ENCODE measurements around the gene SLC17A1.

DNA sequence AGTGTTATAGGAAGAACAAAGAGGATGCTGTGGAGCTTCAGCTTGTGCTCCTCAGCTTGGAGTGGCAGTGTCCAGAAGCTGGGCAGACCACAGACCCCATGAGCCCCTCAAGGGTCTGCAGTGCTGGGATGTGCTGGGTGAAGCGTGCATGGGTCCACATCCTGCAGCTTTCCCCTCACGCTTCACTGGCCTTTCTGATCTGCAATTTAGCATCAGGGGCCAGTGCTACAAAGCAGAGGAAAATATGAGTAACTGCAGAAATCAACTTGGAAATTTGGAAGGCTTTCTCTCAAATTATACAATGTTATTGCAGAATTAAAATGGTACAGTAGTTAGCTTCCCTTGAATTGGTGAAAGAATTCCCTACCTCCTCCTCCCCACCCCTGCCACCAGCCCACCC lies 67.2 kb downstream of the SLC17A1 start:
- TF ChIP-seq, protein P1, sequence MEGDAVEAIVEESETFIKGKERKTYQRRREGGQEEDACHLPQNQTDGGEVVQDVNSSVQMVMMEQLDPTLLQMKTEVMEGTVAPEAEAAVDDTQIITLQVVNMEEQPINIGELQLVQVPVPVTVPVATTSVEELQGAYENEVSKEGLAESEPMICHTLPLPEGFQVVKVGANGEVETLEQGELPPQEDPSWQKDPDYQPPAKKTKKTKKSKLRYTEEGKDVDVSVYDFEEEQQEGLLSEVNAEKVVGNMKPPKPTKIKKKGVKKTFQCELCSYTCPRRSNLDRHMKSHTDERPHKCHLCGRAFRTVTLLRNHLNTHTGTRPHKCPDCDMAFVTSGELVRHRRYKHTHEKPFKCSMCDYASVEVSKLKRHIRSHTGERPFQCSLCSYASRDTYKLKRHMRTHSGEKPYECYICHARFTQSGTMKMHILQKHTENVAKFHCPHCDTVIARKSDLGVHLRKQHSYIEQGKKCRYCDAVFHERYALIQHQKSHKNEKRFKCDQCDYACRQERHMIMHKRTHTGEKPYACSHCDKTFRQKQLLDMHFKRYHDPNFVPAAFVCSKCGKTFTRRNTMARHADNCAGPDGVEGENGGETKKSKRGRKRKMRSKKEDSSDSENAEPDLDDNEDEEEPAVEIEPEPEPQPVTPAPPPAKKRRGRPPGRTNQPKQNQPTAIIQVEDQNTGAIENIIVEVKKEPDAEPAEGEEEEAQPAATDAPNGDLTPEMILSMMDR (conservative IDR thresholded peaks at IDR 0.05; ENCODE audit: low read depth, low read length), result no peak
- TF ChIP-seq EZH2 (IDR thresholded peaks at IDR 0.05; ENCODE audit: borderline replicate concordance, low read depth, low read length, poor library complexity, severe bottlenecking), result no peak
